ENCODE results near the gene BCOR. TPM values are rescaled to one million over a fixed set of nuclear protein-coding genes. Genes with fewer than 3 reads are reported as not detected.

Gene BCOR
- total and polyA plus RNA-seq, 4 donors, result 5.6 to 23.0 (median 11.0) TPM

GRCh38 chrX:40039887-40040286, 57.9 kb downstream of the BCOR start:
- Histone ChIP-seq H3K4me1 (ENCODE audit: control insufficient read depth in 4 of 4, insufficient read depth in 4 of 4, low read length in 3 of 4) (no peaks in the 10 kb centered on the region), H3K9me3 (ENCODE audit: control insufficient read depth in 4 of 4, low read length in 3 of 4) (peaks cover 0 to 2% (median 0%) of the 10 kb centered on the region in 4 donors), H3K4me3 (ENCODE audit: low read depth in 1 of 3, low read length in 3 of 3) (no peak overlapping the region), H3K27me3 (ENCODE audit: control insufficient read depth in 4 of 4, insufficient read depth in 4 of 4, low read length in 3 of 4) (no peaks in the 10 kb centered on the region), H3K9ac (ENCODE audit: low read depth in 1 of 2, low read length in 2 of 2) (no peak overlapping the region), H3K27ac (ENCODE audit: low read depth in 1 of 2, low read length in 2 of 2) (no peak overlapping the region), H3K36me3 (ENCODE audit: control insufficient read depth in 4 of 4, insufficient read depth in 3 of 4, low read depth in 1 of 4, low read length in 3 of 4) (no peaks in the 10 kb centered on the region)
- TF ChIP-seq FOXA1 (IDR thresholded peaks at IDR 0.05), result no peak
- TF ChIP-seq JUND (IDR thresholded peaks at IDR 0.05), result no peak
- TF ChIP-seq REST (IDR thresholded peaks at IDR 0.05), result no peak
- TF ChIP-seq MAX (IDR thresholded peaks at IDR 0.05), result no peak
- no peak for TF ChIP-seq RXRA (IDR thresholded peaks at IDR 0.05)
- no peak for TF ChIP-seq CTCF (IDR thresholded peaks at IDR 0.05; ENCODE audit: low read depth, low read length, missing input control)
- TF ChIP-seq RAD21 (IDR thresholded peaks at IDR 0.05), result no peak
- TF ChIP-seq FOXA2 (IDR thresholded peaks at IDR 0.05), result no peak
- no peak for TF ChIP-seq ZBTB33 (IDR thresholded peaks at IDR 0.05)
- no peak for TF ChIP-seq HNF4A (conservative IDR thresholded peaks at IDR 0.05)
- TF ChIP-seq ATF3 (IDR thresholded peaks at IDR 0.05), result no peak
- no peak for TF ChIP-seq YY1 (IDR thresholded peaks at IDR 0.05)
- TF ChIP-seq TAF1 (conservative IDR thresholded peaks at IDR 0.05), result no peak
- no peak for TF ChIP-seq GABPA (IDR thresholded peaks at IDR 0.05 in 1 of 2, conservative IDR thresholded peaks at IDR 0.05 in 1 of 2)
- no peak for TF ChIP-seq HNF4G (IDR thresholded peaks at IDR 0.05)
- DNase-seq (ENCODE audit: low spot score), result no peak
- WGBS, result 96% methylated on average over 8 of the region's 8 CpGs

GRCh38 chrX:40037367-40037766, 60.4 kb downstream of the BCOR start:
- H3K27me3 ChIP-seq (ENCODE audit: control insufficient read depth in 4 of 4, insufficient read depth in 4 of 4, low read length in 3 of 4), result no peaks in the 10 kb centered on the region
- no peak overlapping the region for H3K9ac ChIP-seq (ENCODE audit: low read depth in 1 of 2, low read length in 2 of 2)
- no peak for DNase-seq (ENCODE audit: low spot score)
- TF ChIP-seq SP1 (IDR thresholded peaks at IDR 0.05) (no peak), CTCF (IDR thresholded peaks at IDR 0.05; ENCODE audit: low read depth, low read length, missing input control) (no peak), YY1 (IDR thresholded peaks at IDR 0.05) (no peak), REST (IDR thresholded peaks at IDR 0.05) (no peak), GABPA (IDR thresholded peaks at IDR 0.05 in 1 of 2, conservative IDR thresholded peaks at IDR 0.05 in 1 of 2) (no peak), ZBTB33 (IDR thresholded peaks at IDR 0.05) (no peak)
- H3K36me3 ChIP-seq (ENCODE audit: control insufficient read depth in 4 of 4, insufficient read depth in 3 of 4, low read depth in 1 of 4, low read length in 3 of 4), result no peaks in the 10 kb centered on the region
- peaks cover 0 to 2% (median 0%) of the 10 kb centered on the region in 4 donors for H3K9me3 ChIP-seq (ENCODE audit: control insufficient read depth in 4 of 4, low read length in 3 of 4)
- no peaks in the 10 kb centered on the region for H3K4me1 ChIP-seq (ENCODE audit: control insufficient read depth in 4 of 4, insufficient read depth in 4 of 4, low read length in 3 of 4)
- no peak overlapping the region for H3K27ac ChIP-seq (ENCODE audit: low read depth in 1 of 2, low read length in 2 of 2)
- no peak overlapping the region for H3K4me3 ChIP-seq (ENCODE audit: low read depth in 1 of 3, low read length in 3 of 3)
